ENCODE data around the gene ASPHD2. TPM values are rescaled to one million over a fixed set of nuclear protein-coding genes. Genes with fewer than 3 reads are reported as not detected.

Gene ASPHD2
- polyA plus RNA-seq, 1 experiment: 2.3 TPM

DNA sequence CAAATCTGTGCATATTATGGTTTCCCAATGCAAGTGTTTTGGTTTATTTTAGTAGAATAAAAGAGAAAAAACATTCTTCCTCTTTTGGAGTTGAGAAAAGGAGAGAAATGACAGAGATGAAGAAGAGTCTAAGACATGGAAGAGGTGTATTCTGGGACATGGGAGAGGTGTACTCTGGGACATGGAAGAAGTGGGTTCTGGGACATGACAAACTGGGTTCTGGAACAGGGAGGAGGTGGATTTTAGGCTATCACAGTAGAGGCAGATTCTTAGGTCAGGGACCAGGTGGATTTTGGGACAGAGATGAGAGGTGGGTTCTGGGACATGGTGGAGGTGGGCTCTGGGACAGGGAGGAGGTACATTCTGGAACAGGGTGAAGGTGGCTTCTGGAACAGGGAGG, 2.1 kb upstream of the ASPHD2 start:
- H3K4me3 ChIP-seq (ENCODE audit: low read depth, low read length): no peak overlapping the region
- POLR2A ChIA-PET: no interaction called here
- CTCF ChIA-PET: no interaction called here
- TF ChIP-seq, protein P1, sequence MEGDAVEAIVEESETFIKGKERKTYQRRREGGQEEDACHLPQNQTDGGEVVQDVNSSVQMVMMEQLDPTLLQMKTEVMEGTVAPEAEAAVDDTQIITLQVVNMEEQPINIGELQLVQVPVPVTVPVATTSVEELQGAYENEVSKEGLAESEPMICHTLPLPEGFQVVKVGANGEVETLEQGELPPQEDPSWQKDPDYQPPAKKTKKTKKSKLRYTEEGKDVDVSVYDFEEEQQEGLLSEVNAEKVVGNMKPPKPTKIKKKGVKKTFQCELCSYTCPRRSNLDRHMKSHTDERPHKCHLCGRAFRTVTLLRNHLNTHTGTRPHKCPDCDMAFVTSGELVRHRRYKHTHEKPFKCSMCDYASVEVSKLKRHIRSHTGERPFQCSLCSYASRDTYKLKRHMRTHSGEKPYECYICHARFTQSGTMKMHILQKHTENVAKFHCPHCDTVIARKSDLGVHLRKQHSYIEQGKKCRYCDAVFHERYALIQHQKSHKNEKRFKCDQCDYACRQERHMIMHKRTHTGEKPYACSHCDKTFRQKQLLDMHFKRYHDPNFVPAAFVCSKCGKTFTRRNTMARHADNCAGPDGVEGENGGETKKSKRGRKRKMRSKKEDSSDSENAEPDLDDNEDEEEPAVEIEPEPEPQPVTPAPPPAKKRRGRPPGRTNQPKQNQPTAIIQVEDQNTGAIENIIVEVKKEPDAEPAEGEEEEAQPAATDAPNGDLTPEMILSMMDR (IDR thresholded peaks at IDR 0.05; ENCODE audit: insufficient read depth, low read depth, low read length): no peak
- H3K27me3 ChIP-seq (ENCODE audit: control insufficient read depth, insufficient read depth, low read length): peaks cover 3% of the 10 kb centered on the region; the same call in 1 of the 2 replicates
- no peaks in the 10 kb centered on the region for H3K36me3 ChIP-seq (ENCODE audit: control insufficient read depth, insufficient read depth, low read length)
- no peak for DNase-seq (ENCODE audit: low read depth)

DNA sequence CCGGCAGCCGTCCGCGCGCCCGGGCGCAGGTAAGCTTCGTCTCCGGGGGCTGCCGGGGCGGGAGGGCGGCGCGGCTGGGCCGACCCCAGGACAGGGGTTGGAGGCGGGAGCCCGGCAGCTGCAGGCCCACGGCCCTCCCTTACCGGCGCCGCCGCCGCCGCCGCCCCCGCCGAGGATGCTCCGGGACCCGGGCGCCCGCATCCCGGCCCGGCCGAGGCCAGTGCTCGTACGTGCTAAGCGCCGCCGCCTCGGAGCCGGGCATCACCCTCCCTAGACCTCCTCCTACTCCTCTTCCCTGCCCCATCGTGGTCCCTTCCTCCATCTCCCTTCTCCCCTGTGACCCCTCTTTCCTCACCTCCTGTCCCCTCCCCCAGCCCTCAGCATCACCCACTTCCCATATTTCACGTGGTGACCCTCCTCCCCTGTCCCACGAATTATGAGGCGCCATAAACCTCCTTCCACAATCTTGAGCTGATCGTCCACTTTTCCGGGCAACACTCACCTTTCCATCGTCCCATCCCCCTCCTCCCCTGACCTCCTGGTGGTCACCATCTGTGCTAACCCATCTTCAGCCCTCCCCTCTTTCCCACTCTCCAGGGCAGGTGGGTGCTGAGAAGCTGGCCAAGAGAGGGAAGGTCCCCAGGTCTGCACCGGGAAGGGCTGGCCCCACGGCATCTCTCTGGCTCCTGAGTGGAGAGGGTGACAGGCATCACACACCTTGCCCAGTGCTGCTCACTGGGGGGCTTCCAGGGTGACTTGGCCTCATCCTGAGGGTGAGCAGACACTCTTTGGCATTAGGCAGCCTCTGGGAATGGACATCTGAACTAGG, 612 bp downstream of the ASPHD2 start:
- POLR2A ChIA-PET: interaction anchor here (0.5 kb wide), 1 partner anchor 218 kb away, joined by 3 read pairs; no protein-coding TSS in a partner anchor

DNA sequence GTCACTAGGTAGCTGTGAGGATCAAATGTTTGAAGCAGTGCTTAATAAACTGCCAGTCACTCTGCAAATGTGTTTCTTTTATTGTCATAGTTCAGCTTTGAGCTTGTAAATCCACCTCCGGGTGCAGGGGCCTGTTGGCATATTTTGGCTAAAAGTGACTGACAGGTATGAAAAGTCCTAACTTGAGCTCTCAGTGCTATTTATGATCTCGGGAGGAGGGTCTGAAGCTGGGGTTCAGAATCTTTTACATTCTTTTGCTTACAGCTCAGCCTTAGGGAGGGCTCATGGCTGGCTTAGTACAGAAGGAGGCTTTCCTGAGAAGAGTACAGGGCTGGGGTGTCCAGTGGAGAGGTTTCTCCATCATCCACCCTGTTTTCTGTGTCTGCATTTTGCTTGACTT, 1.5 kb downstream of the ASPHD2 start:
- CTCF ChIA-PET: interaction anchor here (0.7 to 3.7 kb wide), 6 partner anchors 10 to 1228 kb away, joined by 3 to 23 read pairs (median 4); no protein-coding TSS in a partner anchor
- TF ChIP-seq, protein P1 (IDR thresholded peaks at IDR 0.05; ENCODE audit: insufficient read depth, low read depth, low read length): no peak
- Histone ChIP-seq H3K4me3 (ENCODE audit: low read depth, low read length) (no peak overlapping the region), H3K27me3 (ENCODE audit: control insufficient read depth, insufficient read depth, low read length) (peaks cover 3% of the 10 kb centered on the region; the same call in 1 of the 2 replicates), H3K36me3 (ENCODE audit: control insufficient read depth, insufficient read depth, low read length) (no peaks in the 10 kb centered on the region)
- POLR2A ChIA-PET: interaction anchor here (0.9 kb wide), 1 partner anchor 9 kb away, joined by 3 read pairs; no protein-coding TSS in a partner anchor
- no peak for DNase-seq (ENCODE audit: low read depth)

More for the DNA sequence above, 612 bp downstream of the ASPHD2 start:
- TF ChIP-seq, protein P1 (IDR thresholded peaks at IDR 0.05; ENCODE audit: insufficient read depth, low read depth, low read length): no peak
- DNase-seq (ENCODE audit: low read depth): no peak
- CTCF ChIA-PET: interaction anchor here (0.7 to 3.7 kb wide), 5 partner anchors 11 to 1227 kb away, joined by 3 to 23 read pairs (median 4); no protein-coding TSS in a partner anchor
- Histone ChIP-seq H3K36me3 (ENCODE audit: control insufficient read depth, insufficient read depth, low read length) (no peaks in the 10 kb centered on the region), H3K27me3 (ENCODE audit: control insufficient read depth, insufficient read depth, low read length) (peaks cover 3% of the 10 kb centered on the region; the same call in 1 of the 2 replicates), H3K4me3 (ENCODE audit: low read depth, low read length) (peak overlapping the region; percentile 44)

DNA sequence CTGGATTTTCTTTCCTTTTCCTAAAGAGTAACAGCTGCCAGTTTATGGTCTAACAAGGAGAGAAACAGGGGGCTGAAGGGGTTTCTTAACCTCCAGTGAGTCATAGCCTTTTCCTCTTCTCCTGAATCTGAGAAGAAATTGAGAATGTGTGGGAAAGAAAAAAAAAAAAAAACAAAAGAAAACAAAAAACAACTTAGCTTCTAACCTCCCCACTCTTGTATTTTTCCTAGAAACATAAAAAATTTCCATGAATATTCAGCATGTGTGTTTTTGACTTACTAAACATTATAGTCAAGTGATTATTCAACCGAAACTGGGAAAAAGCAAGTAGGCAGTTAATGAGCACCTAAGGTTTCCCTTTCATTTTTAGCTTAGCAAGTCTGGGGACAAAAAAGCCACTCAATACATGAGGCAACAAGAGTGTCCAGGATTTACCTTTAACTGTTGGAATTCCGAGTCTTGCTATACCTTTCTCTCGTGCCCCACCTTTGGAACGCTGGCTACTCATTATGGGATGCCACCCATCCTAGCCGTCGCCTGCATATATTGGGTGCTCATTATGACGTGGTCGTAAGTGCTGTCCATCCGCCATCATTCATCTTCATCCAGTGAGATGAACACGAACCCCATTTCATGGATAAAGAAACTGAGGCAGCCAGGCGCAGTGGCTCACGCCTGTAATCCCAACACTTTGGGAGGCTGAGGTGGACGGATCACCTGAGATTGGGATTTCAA, 2.4 kb downstream of the ASPHD2 start:
- no peaks in the 10 kb centered on the region for H3K27me3 ChIP-seq (ENCODE audit: control insufficient read depth, insufficient read depth, low read length)
- TF ChIP-seq, protein P1 (IDR thresholded peaks at IDR 0.05; ENCODE audit: insufficient read depth, low read depth, low read length): no peak
- POLR2A ChIA-PET: interaction anchor here (0.6 to 0.9 kb wide), 2 partner anchors 8 to 17 kb away, joined by 3 read pairs; no protein-coding TSS in a partner anchor
- H3K4me3 ChIP-seq (ENCODE audit: low read depth, low read length): no peak overlapping the region
- no peak for DNase-seq (ENCODE audit: low read depth)
- CTCF ChIA-PET: interaction anchor here (1.0 to 3.7 kb wide), 4 partner anchors 11 to 30 kb away, joined by 3 to 23 read pairs (median 4); no protein-coding TSS in a partner anchor
- no peaks in the 10 kb centered on the region for H3K36me3 ChIP-seq (ENCODE audit: control insufficient read depth, insufficient read depth, low read length)

Measured in BJ (cell line).